WTC11 (cell line): ENCODE measurements around the gene CDH9.

Source experiments
- CREB1 ChIP-seq: sonication (generic); formaldehyde crosslinking; IDR thresholded peaks from 2 replicates; pipeline ENCODE4 v1.8.0; 2023; ENCODE audit warnings: mild to moderate bottlenecking, missing genetic modification reagents
- FOXK1 ChIP-seq: sonication (generic); formaldehyde crosslinking; IDR thresholded peaks from 2 replicates; pipeline ENCODE4 v1.8.0; 2022; ENCODE audit warnings: mild to moderate bottlenecking, moderate library complexity, missing genetic modification reagents
- FOXP1 ChIP-seq: sonication (generic); formaldehyde crosslinking; IDR thresholded peaks from 2 replicates; pipeline ENCODE4 v1.8.0; 2022; ENCODE audit warnings: missing genetic modification reagents, mild to moderate bottlenecking, moderate library complexity, borderline replicate concordance
- GTF2I ChIP-seq: fragments of 250-450 bp; sonication (Bioruptor Pico); conservative IDR thresholded peaks from 2 replicates; pipeline ENCODE4 v1.4.0; 2021; ENCODE audit warnings: mild to moderate bottlenecking
- IRF2 ChIP-seq: sonication (generic); formaldehyde crosslinking; IDR thresholded peaks from 2 replicates; pipeline ENCODE4 v1.8.0; 2022; ENCODE audit warnings: low read depth, missing genetic modification reagents, borderline replicate concordance
- JUN ChIP-seq: sonication (generic); formaldehyde crosslinking; IDR thresholded peaks from 2 replicates; pipeline ENCODE4 v1.8.0; 2023; ENCODE audit warnings: mild to moderate bottlenecking, missing genetic modification reagents
- RELA ChIP-seq: sonication (generic); formaldehyde crosslinking; IDR thresholded peaks from 2 replicates; pipeline ENCODE4 v1.8.1; 2022; ENCODE audit warnings: missing genetic modification reagents, mild to moderate bottlenecking, borderline replicate concordance
- TEAD4 ChIP-seq: sonication (generic); formaldehyde crosslinking; IDR thresholded peaks from 2 replicates; pipeline ENCODE4 v1.8.0; 2022; ENCODE audit warnings: mild to moderate bottlenecking, missing genetic modification reagents
- TF ChIP-seq, protein P1 (sequence below): fragments of 200-600 bp; IDR thresholded peaks from 2 replicates; pipeline ENCODE4 v1.8.0; 2022; ENCODE audit warnings: antibody characterized with exemption
- TF ChIP-seq, protein P2 (sequence below): sonication (generic); formaldehyde crosslinking; IDR thresholded peaks from 2 replicates; pipeline ENCODE4 v1.8.1; 2022; ENCODE audit warnings: missing genetic modification reagents, borderline replicate concordance
- TF ChIP-seq, protein P3 (sequence below): fragments of 250-450 bp; sonication (Bioruptor Pico); conservative IDR thresholded peaks from 2 replicates; pipeline ENCODE4 v1.9.0; 2021; ENCODE audit warnings: mild to moderate bottlenecking
- TF ChIP-seq, protein P4 (sequence below): sonication (generic); formaldehyde crosslinking; IDR thresholded peaks from 2 replicates; pipeline ENCODE4 v1.8.1; 2023; ENCODE audit warnings: mild to moderate bottlenecking, missing genetic modification reagents, borderline replicate concordance
- TF ChIP-seq, protein P5 (sequence below): sonication (generic); formaldehyde crosslinking; IDR thresholded peaks from 2 replicates; pipeline ENCODE4 v1.8.0; 2023; ENCODE audit warnings: missing genetic modification reagents, mild to moderate bottlenecking, borderline replicate concordance

DNA sequence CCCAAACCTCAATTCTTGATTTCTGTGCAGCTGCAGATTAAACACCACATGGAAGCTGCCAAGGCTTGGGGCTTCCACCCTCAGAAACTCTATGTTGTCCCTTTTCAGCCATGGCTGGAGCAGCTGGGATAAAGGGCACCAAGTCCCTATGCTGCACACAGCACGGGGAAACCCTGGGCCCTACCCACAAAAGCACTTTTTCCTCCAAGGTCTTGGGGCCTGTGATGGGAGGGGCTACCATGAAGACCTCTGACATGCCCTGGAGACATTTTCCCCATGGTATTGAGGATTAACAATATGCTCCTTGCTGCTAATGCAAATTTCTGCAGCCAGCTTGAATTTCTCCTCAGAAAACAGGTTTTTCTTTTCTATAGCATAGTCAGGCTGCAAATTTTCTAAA, 41.8 kb upstream of the CDH9 start:
- TF ChIP-seq, protein P1, sequence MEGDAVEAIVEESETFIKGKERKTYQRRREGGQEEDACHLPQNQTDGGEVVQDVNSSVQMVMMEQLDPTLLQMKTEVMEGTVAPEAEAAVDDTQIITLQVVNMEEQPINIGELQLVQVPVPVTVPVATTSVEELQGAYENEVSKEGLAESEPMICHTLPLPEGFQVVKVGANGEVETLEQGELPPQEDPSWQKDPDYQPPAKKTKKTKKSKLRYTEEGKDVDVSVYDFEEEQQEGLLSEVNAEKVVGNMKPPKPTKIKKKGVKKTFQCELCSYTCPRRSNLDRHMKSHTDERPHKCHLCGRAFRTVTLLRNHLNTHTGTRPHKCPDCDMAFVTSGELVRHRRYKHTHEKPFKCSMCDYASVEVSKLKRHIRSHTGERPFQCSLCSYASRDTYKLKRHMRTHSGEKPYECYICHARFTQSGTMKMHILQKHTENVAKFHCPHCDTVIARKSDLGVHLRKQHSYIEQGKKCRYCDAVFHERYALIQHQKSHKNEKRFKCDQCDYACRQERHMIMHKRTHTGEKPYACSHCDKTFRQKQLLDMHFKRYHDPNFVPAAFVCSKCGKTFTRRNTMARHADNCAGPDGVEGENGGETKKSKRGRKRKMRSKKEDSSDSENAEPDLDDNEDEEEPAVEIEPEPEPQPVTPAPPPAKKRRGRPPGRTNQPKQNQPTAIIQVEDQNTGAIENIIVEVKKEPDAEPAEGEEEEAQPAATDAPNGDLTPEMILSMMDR, result no peak
- TF ChIP-seq, protein P2, sequence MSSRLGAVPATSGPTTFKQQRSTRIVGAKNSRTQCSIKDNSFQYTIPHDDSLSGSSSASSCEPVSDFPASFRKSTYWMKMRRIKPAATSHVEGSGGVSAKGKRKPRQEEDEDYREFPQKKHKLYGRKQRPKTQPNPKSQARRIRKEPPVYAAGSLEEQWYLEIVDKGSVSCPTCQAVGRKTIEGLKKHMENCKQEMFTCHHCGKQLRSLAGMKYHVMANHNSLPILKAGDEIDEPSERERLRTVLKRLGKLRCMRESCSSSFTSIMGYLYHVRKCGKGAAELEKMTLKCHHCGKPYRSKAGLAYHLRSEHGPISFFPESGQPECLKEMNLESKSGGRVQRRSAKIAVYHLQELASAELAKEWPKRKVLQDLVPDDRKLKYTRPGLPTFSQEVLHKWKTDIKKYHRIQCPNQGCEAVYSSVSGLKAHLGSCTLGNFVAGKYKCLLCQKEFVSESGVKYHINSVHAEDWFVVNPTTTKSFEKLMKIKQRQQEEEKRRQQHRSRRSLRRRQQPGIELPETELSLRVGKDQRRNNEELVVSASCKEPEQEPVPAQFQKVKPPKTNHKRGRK (CRISPR knock-in tag), result no peak
- TF ChIP-seq FOXK1 (CRISPR knock-in tag) (no peak), TEAD4 (CRISPR knock-in tag) (no peak), IRF2 (CRISPR knock-in tag) (no peak), CREB1 (CRISPR knock-in tag) (no peak), FOXP1 (CRISPR knock-in tag) (no peak), RELA (CRISPR knock-in tag) (no peak), JUN (CRISPR knock-in tag) (no peak), GTF2I (CRISPR knock-in tag) (no peak)
- TF ChIP-seq, protein P3, sequence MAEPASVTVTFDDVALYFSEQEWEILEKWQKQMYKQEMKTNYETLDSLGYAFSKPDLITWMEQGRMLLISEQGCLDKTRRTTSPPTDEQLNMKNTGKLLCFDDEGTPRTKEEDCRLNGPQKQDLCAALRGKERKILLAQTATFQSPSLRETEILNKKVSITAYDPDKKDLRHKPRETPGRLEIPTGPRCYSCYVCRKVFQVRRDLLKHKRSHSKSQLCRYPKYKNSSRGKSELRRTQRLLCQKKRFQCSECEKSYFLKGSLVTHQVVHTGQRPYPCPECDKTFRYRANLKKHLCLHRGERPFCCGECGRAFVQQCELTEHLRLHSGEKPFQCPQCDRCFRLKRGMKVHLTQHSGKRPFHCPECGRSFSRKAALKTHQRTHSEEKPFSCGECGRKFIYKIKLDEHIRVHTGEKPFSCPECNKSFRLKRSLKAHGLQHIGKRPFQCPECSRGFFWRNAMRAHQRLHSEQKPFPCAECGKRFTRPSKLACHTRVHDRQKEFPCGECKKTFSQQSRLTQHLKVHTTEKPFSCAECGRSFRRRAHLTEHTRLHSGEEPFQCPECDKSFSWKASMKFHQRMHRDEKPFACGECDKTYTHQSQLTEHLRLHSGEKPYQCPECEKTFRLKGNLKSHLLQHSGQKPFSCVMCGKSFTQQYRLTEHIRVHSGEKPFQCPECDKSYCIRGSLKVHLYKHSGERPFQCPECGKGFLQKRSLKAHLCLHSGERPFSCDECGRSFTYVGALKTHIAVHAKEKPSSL (CRISPR knock-in tag), result no peak
- TF ChIP-seq, protein P4, sequence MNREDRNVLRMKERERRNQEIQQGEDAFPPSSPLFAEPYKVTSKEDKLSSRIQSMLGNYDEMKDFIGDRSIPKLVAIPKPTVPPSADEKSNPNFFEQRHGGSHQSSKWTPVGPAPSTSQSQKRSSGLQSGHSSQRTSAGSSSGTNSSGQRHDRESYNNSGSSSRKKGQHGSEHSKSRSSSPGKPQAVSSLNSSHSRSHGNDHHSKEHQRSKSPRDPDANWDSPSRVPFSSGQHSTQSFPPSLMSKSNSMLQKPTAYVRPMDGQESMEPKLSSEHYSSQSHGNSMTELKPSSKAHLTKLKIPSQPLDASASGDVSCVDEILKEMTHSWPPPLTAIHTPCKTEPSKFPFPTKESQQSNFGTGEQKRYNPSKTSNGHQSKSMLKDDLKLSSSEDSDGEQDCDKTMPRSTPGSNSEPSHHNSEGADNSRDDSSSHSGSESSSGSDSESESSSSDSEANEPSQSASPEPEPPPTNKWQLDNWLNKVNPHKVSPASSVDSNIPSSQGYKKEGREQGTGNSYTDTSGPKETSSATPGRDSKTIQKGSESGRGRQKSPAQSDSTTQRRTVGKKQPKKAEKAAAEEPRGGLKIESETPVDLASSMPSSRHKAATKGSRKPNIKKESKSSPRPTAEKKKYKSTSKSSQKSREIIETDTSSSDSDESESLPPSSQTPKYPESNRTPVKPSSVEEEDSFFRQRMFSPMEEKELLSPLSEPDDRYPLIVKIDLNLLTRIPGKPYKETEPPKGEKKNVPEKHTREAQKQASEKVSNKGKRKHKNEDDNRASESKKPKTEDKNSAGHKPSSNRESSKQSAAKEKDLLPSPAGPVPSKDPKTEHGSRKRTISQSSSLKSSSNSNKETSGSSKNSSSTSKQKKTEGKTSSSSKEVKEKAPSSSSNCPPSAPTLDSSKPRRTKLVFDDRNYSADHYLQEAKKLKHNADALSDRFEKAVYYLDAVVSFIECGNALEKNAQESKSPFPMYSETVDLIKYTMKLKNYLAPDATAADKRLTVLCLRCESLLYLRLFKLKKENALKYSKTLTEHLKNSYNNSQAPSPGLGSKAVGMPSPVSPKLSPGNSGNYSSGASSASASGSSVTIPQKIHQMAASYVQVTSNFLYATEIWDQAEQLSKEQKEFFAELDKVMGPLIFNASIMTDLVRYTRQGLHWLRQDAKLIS (CRISPR knock-in tag), result no peak
- TF ChIP-seq, protein P5, sequence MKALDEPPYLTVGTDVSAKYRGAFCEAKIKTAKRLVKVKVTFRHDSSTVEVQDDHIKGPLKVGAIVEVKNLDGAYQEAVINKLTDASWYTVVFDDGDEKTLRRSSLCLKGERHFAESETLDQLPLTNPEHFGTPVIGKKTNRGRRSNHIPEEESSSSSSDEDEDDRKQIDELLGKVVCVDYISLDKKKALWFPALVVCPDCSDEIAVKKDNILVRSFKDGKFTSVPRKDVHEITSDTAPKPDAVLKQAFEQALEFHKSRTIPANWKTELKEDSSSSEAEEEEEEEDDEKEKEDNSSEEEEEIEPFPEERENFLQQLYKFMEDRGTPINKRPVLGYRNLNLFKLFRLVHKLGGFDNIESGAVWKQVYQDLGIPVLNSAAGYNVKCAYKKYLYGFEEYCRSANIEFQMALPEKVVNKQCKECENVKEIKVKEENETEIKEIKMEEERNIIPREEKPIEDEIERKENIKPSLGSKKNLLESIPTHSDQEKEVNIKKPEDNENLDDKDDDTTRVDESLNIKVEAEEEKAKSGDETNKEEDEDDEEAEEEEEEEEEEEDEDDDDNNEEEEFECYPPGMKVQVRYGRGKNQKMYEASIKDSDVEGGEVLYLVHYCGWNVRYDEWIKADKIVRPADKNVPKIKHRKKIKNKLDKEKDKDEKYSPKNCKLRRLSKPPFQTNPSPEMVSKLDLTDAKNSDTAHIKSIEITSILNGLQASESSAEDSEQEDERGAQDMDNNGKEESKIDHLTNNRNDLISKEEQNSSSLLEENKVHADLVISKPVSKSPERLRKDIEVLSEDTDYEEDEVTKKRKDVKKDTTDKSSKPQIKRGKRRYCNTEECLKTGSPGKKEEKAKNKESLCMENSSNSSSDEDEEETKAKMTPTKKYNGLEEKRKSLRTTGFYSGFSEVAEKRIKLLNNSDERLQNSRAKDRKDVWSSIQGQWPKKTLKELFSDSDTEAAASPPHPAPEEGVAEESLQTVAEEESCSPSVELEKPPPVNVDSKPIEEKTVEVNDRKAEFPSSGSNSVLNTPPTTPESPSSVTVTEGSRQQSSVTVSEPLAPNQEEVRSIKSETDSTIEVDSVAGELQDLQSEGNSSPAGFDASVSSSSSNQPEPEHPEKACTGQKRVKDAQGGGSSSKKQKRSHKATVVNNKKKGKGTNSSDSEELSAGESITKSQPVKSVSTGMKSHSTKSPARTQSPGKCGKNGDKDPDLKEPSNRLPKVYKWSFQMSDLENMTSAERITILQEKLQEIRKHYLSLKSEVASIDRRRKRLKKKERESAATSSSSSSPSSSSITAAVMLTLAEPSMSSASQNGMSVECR (CRISPR knock-in tag), result no peak
